HepG2 (cell line): ENCODE data around the gene TMEM131L. TPM values are rescaled to one million over a fixed set of nuclear protein-coding genes. Genes with fewer than 3 reads are reported as not detected.

Experiments used
- AKNA ChIP-seq: sonication (generic); formaldehyde crosslinking; IDR thresholded peaks from 2 replicates; pipeline ENCODE4 v1.4.0; 2020; ENCODE audit warnings: missing genetic modification reagents, borderline replicate concordance
- MIER3 ChIP-seq: IDR thresholded peaks from 2 replicates; pipeline ENCODE4 v1.6.1; 2016; ENCODE audit warnings: missing compliant biosample characterization, borderline replicate concordance
- MYPOP ChIP-seq: sonication (generic); formaldehyde crosslinking; IDR thresholded peaks from 2 replicates; pipeline ENCODE4 v1.8.1; 2023; ENCODE audit warnings: mild to moderate bottlenecking, moderate library complexity, missing genetic modification reagents
- POGK ChIP-seq: sonication (generic); formaldehyde crosslinking; conservative IDR thresholded peaks from 2 replicates; pipeline ENCODE4 v1.8.0; 2022; ENCODE audit warnings: mild to moderate bottlenecking, moderate library complexity, missing genetic modification reagents
- PRDM10 ChIP-seq: sonication (generic); formaldehyde crosslinking; IDR thresholded peaks from 2 replicates; pipeline ENCODE4 v1.4.0; 2020; ENCODE audit warnings: low read depth, missing genetic modification reagents
- RELA ChIP-seq: sonication (generic); formaldehyde crosslinking; IDR thresholded peaks from 2 replicates; pipeline ENCODE4 v1.4.0; 2020; ENCODE audit warnings: missing genetic modification reagents
- SNRNP70 ChIP-seq: fragments of 200-400 bp; formaldehyde crosslinking; IDR thresholded peaks from 2 replicates; pipeline ENCODE4 v1.6.1; 2017; ENCODE audit warnings: mild to moderate bottlenecking, low read depth, low read length, moderate library complexity
- SP5 ChIP-seq: IDR thresholded peaks from 2 replicates; pipeline ENCODE4 v1.6.1; 2016; ENCODE audit warnings: low read depth, borderline replicate concordance
- TBX3 ChIP-seq: fragments of 450-650 bp; IDR thresholded peaks from 2 replicates; pipeline ENCODE4 v1.6.1; 2017; ENCODE audit warnings: antibody characterized with exemption, mild to moderate bottlenecking, inconsistent platforms, borderline replicate concordance
- TFDP1 ChIP-seq: IDR thresholded peaks from 2 replicates; pipeline ENCODE4 v1.6.1; 2016; ENCODE audit warnings: missing compliant biosample characterization, missing genetic modification reagents, borderline replicate concordance
- ZNF563 ChIP-seq: sonication (generic); formaldehyde crosslinking; IDR thresholded peaks from 2 replicates; pipeline ENCODE4 v1.8.0; 2022; ENCODE audit warnings: mild to moderate bottlenecking, moderate library complexity, missing genetic modification reagents
- ZNF652 ChIP-seq: IDR thresholded peaks from 2 replicates; pipeline ENCODE4 v1.6.1; 2016; ENCODE audit warnings: low read depth, borderline replicate concordance
- polyA plus RNA-seq, 8 experiments: library from polyadenylated mRNA; depleted of rRNA in 3 of 8; stranded (reverse) in 7 of 8; unstranded in 1 of 8; fragments of >200 nt; fragmentation: Illumina TruSeq in 4 of 8; extraction: Trizol in 4 of 8; gene quantifications; 2 replicates each; pipeline versions ENCODE4 v1.2.1 to v1.2.3, GENCODE V29; 2011 to 2016; ENCODE audit warnings: low read depth in 4 of 8, missing spikeins in 1 of 8, mixed read lengths in 1 of 8; ENCODE audit not compliant: insufficient read depth in 1 of 8
- total RNA-seq, 5 experiments: library from RNA; depleted of rRNA; stranded (reverse); fragments of >200 nt; fragmentation: Illumina TruSeq; extraction: Trizol; gene quantifications; 2 replicates each; pipeline ENCODE4 v1.2.3, GENCODE V29; 2016; ENCODE audit warnings: low read depth in 1 of 5

Gene TMEM131L
- total and polyA plus RNA-seq, 2 of the 13 experiments (the other 11 are each of a cell fraction or from before 2014, with no cell fraction given), result 2.2 to 4.5 TPM

- no peak for TF ChIP-seq AKNA
- TF ChIP-seq POGK, result no peak; the same call in 1 of the 2 replicates
- no peak; the same call in 1 of the 2 replicates for TF ChIP-seq PRDM10 (CRISPR knock-in tag)
- peak; percentile 53; the same call in 1 of the 2 replicates for TF ChIP-seq SP5 (CRISPR knock-in tag)
- TF ChIP-seq TBX3, result no peak
- no peak for TF ChIP-seq SNRNP70
- TF ChIP-seq MYPOP (CRISPR knock-in tag), result peak; percentile 67; the same call in 1 of the 2 replicates
- no peak for TF ChIP-seq ZNF563 (CRISPR knock-in tag)
- TF ChIP-seq TFDP1, result no peak
- TF ChIP-seq RELA (CRISPR knock-in tag), result no peak
- TF ChIP-seq MIER3 (CRISPR knock-in tag), result peak; percentile 79
- no peak; the same call in 1 of the 2 replicates for TF ChIP-seq ZNF652 (CRISPR knock-in tag)
These were observed 98.7 kb downstream of the TMEM131L start (continued) for GRCh38 chr4:153564630-153565525.
